ENCODE results near the gene BRICD5. TPM values are rescaled to one million over a fixed set of nuclear protein-coding genes. Genes with fewer than 3 reads are reported as not detected.
A peak's percentile ranks its signal among the peaks of the same experiment; 100 is the strongest.

Gene BRICD5
- total and polyA plus RNA-seq, 7 donors: 0.86 to 5.3 (median 3.0) TPM

- no peaks in the 10 kb centered on the region for H3K27me3 ChIP-seq (ENCODE audit: insufficient read depth in 3 of 3, low read length in 2 of 3)
- peak overlapping the region; percentile 90 for H3K27ac ChIP-seq
- peak overlapping the region; percentile 84 for H3K4me3 ChIP-seq
- intact Hi-C loops (cut with DNase I): no loop called here
- no peak for TF ChIP-seq CTCF (IDR thresholded peaks at IDR 0.05)
- no peak for ATAC-seq
- peaks cover 41% of the 10 kb centered on the region for H3K4me1 ChIP-seq
- H3K9me3 ChIP-seq: no peaks in the 10 kb centered on the region
- no peak for DNase-seq
- 1% methylated on average over 51 to 98 of the region's 98 CpGs for WGBS, 3 donors
- H3K36me3 ChIP-seq (ENCODE audit: insufficient read depth in 1 of 2, low read depth in 1 of 2): peaks cover 0 to 9% of the 10 kb centered on the region in 2 donors
Observed at GRCh38 chr16:2213817-2214718, 3.4 kb upstream of the BRICD5 start.

GRCh38 chr16:2212362-2213324 is 2.0 kb upstream of the BRICD5 start:
- H3K27ac ChIP-seq: peak overlapping the region; percentile 90
- H3K4me1 ChIP-seq: peaks cover 41% of the 10 kb centered on the region
- peaks cover 0 to 23% of the 10 kb centered on the region in 2 donors for H3K36me3 ChIP-seq (ENCODE audit: insufficient read depth in 1 of 2, low read depth in 1 of 2)
- DNase-seq (peak; percentile 72 to 93), ATAC-seq (peak; percentile 59 to 70 (median 64))
- intact Hi-C loops (cut with DNase I): no loop called here
- no peaks in the 10 kb centered on the region for H3K9me3 ChIP-seq
- H3K27me3 ChIP-seq (ENCODE audit: insufficient read depth in 3 of 3, low read length in 2 of 3): no peaks in the 10 kb centered on the region
- 25 to 40% (median 25%) methylated on average over 18 to 19 of the region's 19 CpGs for WGBS, 3 donors
- TF ChIP-seq CTCF (IDR thresholded peaks at IDR 0.05): no peak
- H3K4me3 ChIP-seq: peak overlapping the region; percentile 84

GRCh38 chr16:2211923-2212347 is 1.3 kb upstream of the BRICD5 start:
- peaks cover 0 to 30% of the 10 kb centered on the region in 2 donors for H3K36me3 ChIP-seq (ENCODE audit: insufficient read depth in 1 of 2, low read depth in 1 of 2)
- ATAC-seq (peak; percentile 7 to 53 (median 32)), DNase-seq (peak in 1 of 2 donors; percentile 82)
- no peak for TF ChIP-seq CTCF (IDR thresholded peaks at IDR 0.05)
- H3K27ac ChIP-seq: peak overlapping the region; percentile 90
- WGBS, 3 donors: 27 to 54% (median 30%) methylated on average over 11 of the region's 11 CpGs
- H3K9me3 ChIP-seq: no peaks in the 10 kb centered on the region
- intact Hi-C loops (cut with DNase I): no loop called here
- H3K27me3 ChIP-seq (ENCODE audit: insufficient read depth in 3 of 3, low read length in 2 of 3): no peaks in the 10 kb centered on the region
- peaks cover 43% of the 10 kb centered on the region for H3K4me1 ChIP-seq
- no peak overlapping the region for H3K4me3 ChIP-seq

GRCh38 chr16:2210009-2210332 is 692 bp downstream of the BRICD5 start:
- H3K36me3 ChIP-seq (ENCODE audit: insufficient read depth in 1 of 2, low read depth in 1 of 2): peaks cover 0 to 38% of the 10 kb centered on the region in 2 donors
- no peaks in the 10 kb centered on the region for H3K9me3 ChIP-seq
- H3K27me3 ChIP-seq (ENCODE audit: insufficient read depth in 3 of 3, low read length in 2 of 3): no peaks in the 10 kb centered on the region
- DNase-seq (no peak), ATAC-seq (no peak)
- H3K27ac ChIP-seq: peak overlapping the region; percentile 90
- 70 to 81% (median 78%) methylated on average over 16 to 17 of the region's 17 CpGs for WGBS, 3 donors
- no peak overlapping the region for H3K4me3 ChIP-seq
- intact Hi-C loops (cut with DNase I): no loop called here
- no peak for TF ChIP-seq CTCF (IDR thresholded peaks at IDR 0.05)
- H3K4me1 ChIP-seq: peaks cover 54% of the 10 kb centered on the region

Measured in psoas muscle (tissue), 8 donors.